Thoracic aorta (tissue), 2 donors: ENCODE measurements around the gene RBMX. TPM values are rescaled to one million over a fixed set of nuclear protein-coding genes. Genes with fewer than 3 reads are reported as not detected.

Experiments
- ATAC-seq: fragments of 150-250 bp; one replicate; pipeline ENCODE4 v1.8.0; 2017; ENCODE audit warnings: low read depth; ENCODE audit not compliant: insufficient number of reproducible peaks, low FRiP score
- DNase-seq: peaks from one replicate; pipeline ENCODE4 v3.0.0-alpha.2; 2020; ENCODE audit warnings: low spot score
- H3K27ac ChIP-seq, 2 donors: fragments of 200-600 bp; sonication (generic); 1 replicate in 1 of 2; 2 replicates in 1 of 2; pipeline ENCODE4 v1.5.1; 2016; ENCODE audit warnings: mild to moderate bottlenecking in 2 of 2, moderate library complexity in 2 of 2
- H3K27me3 ChIP-seq: fragments of 200-600 bp; sonication (generic); replicated peaks from 2 replicates; pipeline ENCODE4 v1.6.0; 2016; ENCODE audit warnings: mild to moderate bottlenecking; ENCODE audit not compliant: insufficient read depth
- H3K36me3 ChIP-seq: fragments of 200-600 bp; sonication (generic); one replicate; pipeline ENCODE4 v1.5.1; 2016
- H3K4me1 ChIP-seq, 2 donors: fragments of 200-600 bp; sonication (generic); 1 replicate in 1 of 2; 2 replicates in 1 of 2; pipeline versions ENCODE4 v1.5.1 to v1.6.0; 2016; ENCODE audit warnings: low read depth in 2 of 2, mild to moderate bottlenecking in 1 of 2; ENCODE audit not compliant: control insufficient read depth in 1 of 2
- H3K4me3 ChIP-seq: fragments of 200-600 bp; sonication (generic); 2 replicates; pipeline ENCODE4 v1.5.1; 2016; ENCODE audit warnings: mild to moderate bottlenecking
- H3K9me3 ChIP-seq: fragments of 200-600 bp; sonication (generic); 2 replicates; pipeline ENCODE4 v1.5.1; 2016
- total RNA-seq, 2 donors: library from RNA; depleted of rRNA; stranded (reverse); fragments of >200 nt; gene quantifications; one replicate each; pipeline versions ENCODE4 v1.1.0 to v1.2.3, GENCODE V29; 2016
- TF ChIP-seq, protein P1 (sequence below): fragments of 200-600 bp; sonication (generic); IDR thresholded peaks from one replicate; pipeline ENCODE4 v1.5.1; 2019; ENCODE audit warnings: antibody characterized with exemption

The RBMX gene
- total RNA-seq, 2 donors from 2014 or later = 224 to 338 TPM

DNA sequence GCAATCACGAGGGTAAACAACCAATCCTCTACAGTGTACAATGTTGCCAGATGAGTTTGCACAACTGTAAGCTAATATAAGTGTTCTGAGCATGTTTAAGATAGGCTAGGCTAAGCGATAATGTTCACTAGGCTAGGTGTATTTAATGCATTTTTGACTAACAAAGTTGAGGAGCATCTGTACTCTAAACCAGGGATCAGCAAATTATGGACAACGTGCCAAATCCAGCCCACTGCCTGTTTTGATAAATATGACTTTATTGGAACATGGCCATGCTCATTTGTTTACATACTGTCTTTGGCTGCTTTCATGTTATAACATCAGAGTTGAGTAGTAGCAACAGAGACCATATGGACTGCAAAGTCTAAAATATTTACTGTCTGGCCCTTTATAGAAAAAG, 53.5 kb downstream of the RBMX start:
- H3K27ac ChIP-seq = no peak overlapping the region
- no peaks in the 10 kb centered on the region for H3K9me3 ChIP-seq
- TF ChIP-seq, protein P1, sequence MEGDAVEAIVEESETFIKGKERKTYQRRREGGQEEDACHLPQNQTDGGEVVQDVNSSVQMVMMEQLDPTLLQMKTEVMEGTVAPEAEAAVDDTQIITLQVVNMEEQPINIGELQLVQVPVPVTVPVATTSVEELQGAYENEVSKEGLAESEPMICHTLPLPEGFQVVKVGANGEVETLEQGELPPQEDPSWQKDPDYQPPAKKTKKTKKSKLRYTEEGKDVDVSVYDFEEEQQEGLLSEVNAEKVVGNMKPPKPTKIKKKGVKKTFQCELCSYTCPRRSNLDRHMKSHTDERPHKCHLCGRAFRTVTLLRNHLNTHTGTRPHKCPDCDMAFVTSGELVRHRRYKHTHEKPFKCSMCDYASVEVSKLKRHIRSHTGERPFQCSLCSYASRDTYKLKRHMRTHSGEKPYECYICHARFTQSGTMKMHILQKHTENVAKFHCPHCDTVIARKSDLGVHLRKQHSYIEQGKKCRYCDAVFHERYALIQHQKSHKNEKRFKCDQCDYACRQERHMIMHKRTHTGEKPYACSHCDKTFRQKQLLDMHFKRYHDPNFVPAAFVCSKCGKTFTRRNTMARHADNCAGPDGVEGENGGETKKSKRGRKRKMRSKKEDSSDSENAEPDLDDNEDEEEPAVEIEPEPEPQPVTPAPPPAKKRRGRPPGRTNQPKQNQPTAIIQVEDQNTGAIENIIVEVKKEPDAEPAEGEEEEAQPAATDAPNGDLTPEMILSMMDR = no peak
- H3K4me3 ChIP-seq = no peak overlapping the region
- H3K36me3 ChIP-seq = no peaks in the 10 kb centered on the region
- no peak for DNase-seq
- no peak for ATAC-seq
- H3K4me1 ChIP-seq = no peaks in the 10 kb centered on the region
- H3K27me3 ChIP-seq = no peaks in the 10 kb centered on the region

DNA sequence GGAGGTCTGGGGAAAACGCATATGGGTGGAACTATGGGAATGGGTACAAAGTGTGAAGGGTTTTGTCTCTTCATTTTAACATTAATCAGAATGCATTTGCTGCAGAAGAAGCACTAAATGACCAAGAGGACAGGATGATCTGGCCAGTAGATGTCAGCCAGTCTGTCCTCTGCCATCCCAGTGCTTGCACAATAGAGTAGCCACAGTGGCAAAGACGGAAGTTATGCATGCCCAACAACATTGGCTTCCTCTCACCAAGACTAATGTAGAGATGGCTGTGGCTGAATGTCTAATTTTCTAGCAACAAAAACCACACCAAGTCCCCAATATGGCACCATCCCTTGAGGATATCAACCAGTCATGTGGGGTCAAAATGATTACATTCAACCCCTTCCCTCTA, 54.8 kb downstream of the RBMX start:
- Histone ChIP-seq H3K4me3 (no peak overlapping the region), H3K4me1 (no peaks in the 10 kb centered on the region), H3K9me3 (no peaks in the 10 kb centered on the region), H3K27ac (no peak overlapping the region), H3K36me3 (no peaks in the 10 kb centered on the region), H3K27me3 (no peaks in the 10 kb centered on the region)
- TF ChIP-seq, protein P1 = no peak
- DNase-seq (no peak), ATAC-seq (no peak)

Other genes starting within 250 kb of the RBMX start
- gene CD40LG, start 232.6 kb downstream of the RBMX start, total RNA-seq = under 1 TPM in 1 of 2 donors, not detected in 1; 0.42 TPM
- 10 to 100 TPM; 25.7 to 34.8 TPM for gene ARHGEF6, start 99.8 kb downstream of the RBMX start, total RNA-seq
- not detected for gene GPR101, start 153.3 kb upstream of the RBMX start, total RNA-seq